Testis (tissue), 2 donors: ENCODE data around the gene PSEN1.
"Not testable (repeated sequence)": the region's sequence is repeated elsewhere in the genome, so short reads cannot be mapped to it uniquely, and the experiment has no call there.

ENCODE experiments used
- POLR2A ChIP-seq: fragments of 450-650 bp; IDR thresholded peaks from one replicate; pipeline ENCODE4 v1.6.1; 2017; ENCODE audit warnings: antibody characterized with exemption, mild to moderate bottlenecking, moderate library complexity
- TF ChIP-seq, protein P1 (sequence below), 3 experiments: fragments of 450-650 bp in 2 of 3; fragments of 200-600 bp in 1 of 3; sonication (generic) in 1 of 3; IDR thresholded peaks; one replicate each; pipeline ENCODE4 v1.5.1; 2016 to 2019; ENCODE audit warnings: antibody characterized with exemption in 3 of 3, mild to moderate bottlenecking in 2 of 3, moderate library complexity in 1 of 3

GRCh38 chr14:73180969-73181368, 44.7 kb downstream of the PSEN1 start:
- TF ChIP-seq POLR2A, result not testable (repeated sequence)
- TF ChIP-seq, protein P1, sequence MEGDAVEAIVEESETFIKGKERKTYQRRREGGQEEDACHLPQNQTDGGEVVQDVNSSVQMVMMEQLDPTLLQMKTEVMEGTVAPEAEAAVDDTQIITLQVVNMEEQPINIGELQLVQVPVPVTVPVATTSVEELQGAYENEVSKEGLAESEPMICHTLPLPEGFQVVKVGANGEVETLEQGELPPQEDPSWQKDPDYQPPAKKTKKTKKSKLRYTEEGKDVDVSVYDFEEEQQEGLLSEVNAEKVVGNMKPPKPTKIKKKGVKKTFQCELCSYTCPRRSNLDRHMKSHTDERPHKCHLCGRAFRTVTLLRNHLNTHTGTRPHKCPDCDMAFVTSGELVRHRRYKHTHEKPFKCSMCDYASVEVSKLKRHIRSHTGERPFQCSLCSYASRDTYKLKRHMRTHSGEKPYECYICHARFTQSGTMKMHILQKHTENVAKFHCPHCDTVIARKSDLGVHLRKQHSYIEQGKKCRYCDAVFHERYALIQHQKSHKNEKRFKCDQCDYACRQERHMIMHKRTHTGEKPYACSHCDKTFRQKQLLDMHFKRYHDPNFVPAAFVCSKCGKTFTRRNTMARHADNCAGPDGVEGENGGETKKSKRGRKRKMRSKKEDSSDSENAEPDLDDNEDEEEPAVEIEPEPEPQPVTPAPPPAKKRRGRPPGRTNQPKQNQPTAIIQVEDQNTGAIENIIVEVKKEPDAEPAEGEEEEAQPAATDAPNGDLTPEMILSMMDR (IDR thresholded peaks at IDR 0.05), result not testable (repeated sequence)
